Measurements from ENCODE around the gene SMIM34.
"Not testable (repeated sequence)": the region's sequence is repeated elsewhere in the genome, so short reads cannot be mapped to it uniquely, and the experiment has no call there.

DNA sequence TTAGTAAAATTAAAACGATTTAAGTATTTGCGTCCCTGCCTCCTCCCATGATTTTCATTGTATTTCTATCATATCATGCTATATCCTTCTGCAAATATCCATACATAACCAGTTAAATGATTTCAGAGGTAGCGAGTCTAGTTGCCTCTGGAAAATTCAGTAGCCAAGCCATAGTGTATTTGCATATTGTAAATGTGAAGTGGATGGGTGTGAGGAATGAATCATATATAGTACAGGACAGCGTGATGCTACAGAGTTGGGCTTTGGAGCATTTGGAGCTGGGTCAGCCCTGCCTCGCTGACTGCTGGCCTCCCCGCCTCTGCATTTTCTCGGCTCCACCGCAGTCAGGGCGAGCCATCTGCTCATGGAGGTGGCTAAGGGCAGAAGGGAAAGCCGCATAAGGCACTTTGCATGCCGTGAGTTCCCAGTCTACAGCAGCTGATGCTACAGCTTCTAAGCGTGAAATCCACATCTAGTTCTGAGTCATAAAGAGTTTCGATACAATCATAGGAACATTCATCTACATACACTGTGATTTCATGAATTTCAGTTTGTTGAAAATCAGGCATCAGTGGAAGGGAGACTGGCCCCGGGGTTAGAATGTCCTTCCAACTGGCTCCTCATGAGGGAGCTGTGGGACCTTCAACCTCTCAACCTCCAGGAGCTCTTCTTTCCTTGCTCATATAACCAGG lies 39.9 kb downstream of the SMIM34 start:
- TF ChIP-seq SUZ12 (IDR thresholded peaks at IDR 0.05; ENCODE audit: extremely low read depth, insufficient read depth, insufficient read length); YY1 (IDR thresholded peaks at IDR 0.05; ENCODE audit: insufficient read depth, insufficient read length); ZNF274 (IDR thresholded peaks at IDR 0.05; ENCODE audit: low read depth, low read length): not testable (repeated sequence)
